ENCODE measurements around the gene MMP13.

- TF ChIP-seq EZH2phosphoT487 (IDR thresholded peaks at IDR 0.05; ENCODE audit: low read depth, severe bottlenecking, unreplicated experiment) = no peak
- TF ChIP-seq, protein P1, sequence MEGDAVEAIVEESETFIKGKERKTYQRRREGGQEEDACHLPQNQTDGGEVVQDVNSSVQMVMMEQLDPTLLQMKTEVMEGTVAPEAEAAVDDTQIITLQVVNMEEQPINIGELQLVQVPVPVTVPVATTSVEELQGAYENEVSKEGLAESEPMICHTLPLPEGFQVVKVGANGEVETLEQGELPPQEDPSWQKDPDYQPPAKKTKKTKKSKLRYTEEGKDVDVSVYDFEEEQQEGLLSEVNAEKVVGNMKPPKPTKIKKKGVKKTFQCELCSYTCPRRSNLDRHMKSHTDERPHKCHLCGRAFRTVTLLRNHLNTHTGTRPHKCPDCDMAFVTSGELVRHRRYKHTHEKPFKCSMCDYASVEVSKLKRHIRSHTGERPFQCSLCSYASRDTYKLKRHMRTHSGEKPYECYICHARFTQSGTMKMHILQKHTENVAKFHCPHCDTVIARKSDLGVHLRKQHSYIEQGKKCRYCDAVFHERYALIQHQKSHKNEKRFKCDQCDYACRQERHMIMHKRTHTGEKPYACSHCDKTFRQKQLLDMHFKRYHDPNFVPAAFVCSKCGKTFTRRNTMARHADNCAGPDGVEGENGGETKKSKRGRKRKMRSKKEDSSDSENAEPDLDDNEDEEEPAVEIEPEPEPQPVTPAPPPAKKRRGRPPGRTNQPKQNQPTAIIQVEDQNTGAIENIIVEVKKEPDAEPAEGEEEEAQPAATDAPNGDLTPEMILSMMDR (IDR thresholded peaks at IDR 0.05; ENCODE audit: poor library complexity) = no peak
Measured at GRCh38 chr11:102989379-102990047, 34.0 kb upstream of the MMP13 start.

All from hepatocyte (in vitro differentiated cells).